HEK293 (cell line): ENCODE measurements around the gene CACNG4.

Experiments used
- CTCF ChIA-PET: fragments of 350-600 bp; formaldehyde crosslinking; extraction: SDS; loops from one replicate; lab custom pipeline; 2021; ENCODE audit warnings: antibody characterized with exemption; lab: Yijun Ruan, JAX
- POLR2A ChIA-PET: fragments of 300-600 bp; formaldehyde crosslinking; extraction: SDS; loops from one replicate; lab custom pipeline; 2020; ENCODE audit warnings: antibody characterized with exemption, inconsistent platforms; lab: Yijun Ruan, JAX
- H3K27ac ChIP-seq: fragments of 200-500 bp; sonication (Bioruptor generic); 2 replicates; pipeline ENCODE4 v1.5.1; 2014; ENCODE audit warnings: low read depth, low read length, control low read depth, inconsistent platforms; ENCODE audit errors: extremely low read depth
- H3K36me3 ChIP-seq, 2 experiments: fragments of 200-500 bp in 1 of 2; sonication (Bioruptor generic) in 1 of 2; 1 replicate in 1 of 2; 2 replicates in 1 of 2; pipeline ENCODE4 v1.5.1; 2014 to 2017; ENCODE audit warnings: inconsistent platforms in 2 of 2, low read length in 2 of 2; ENCODE audit not compliant: control insufficient read depth in 2 of 2, insufficient read depth in 1 of 2
- H3K4me1 ChIP-seq: fragments of 200-500 bp; sonication (Bioruptor generic); 2 replicates; pipeline ENCODE4 v1.5.1; 2014; ENCODE audit warnings: mild to moderate bottlenecking, low read length, inconsistent platforms; ENCODE audit not compliant: control insufficient read depth, insufficient read depth
- H3K4me3 ChIP-seq: 2 replicates; pipeline ENCODE4 v1.5.1; 2011; ENCODE audit warnings: low read depth, mild to moderate bottlenecking, control low read depth, low read length, moderate library complexity
- H3K9me3 ChIP-seq: fragments of 200-500 bp; sonication (Bioruptor generic); 2 replicates; pipeline ENCODE4 v1.5.1; 2014; ENCODE audit warnings: low read depth, low read length, inconsistent platforms; ENCODE audit not compliant: control insufficient read depth, insufficient read depth
- ATF2 ChIP-seq: fragments of 450-650 bp; formaldehyde crosslinking; IDR thresholded peaks from 2 replicates; pipeline ENCODE4 v1.5.1; 2016; ENCODE audit warnings: missing biosample characterization, missing genetic modification characterization, low read depth
- EGR2 ChIP-seq: fragments of 450-650 bp; formaldehyde crosslinking; IDR thresholded peaks from 2 replicates; pipeline ENCODE4 v1.5.1; 2016; ENCODE audit warnings: low read depth, missing biosample characterization, missing genetic modification characterization
- KLF16 ChIP-seq: fragments of 450-650 bp; formaldehyde crosslinking; IDR thresholded peaks from 2 replicates; pipeline ENCODE4 v1.5.1; 2017; ENCODE audit warnings: missing biosample characterization, missing genetic modification characterization
- MEIS1 ChIP-seq: sonication (generic); formaldehyde crosslinking; IDR thresholded peaks from 2 replicates; pipeline ENCODE4 v1.8.1; 2022; ENCODE audit warnings: missing genetic modification reagents, mild to moderate bottlenecking, borderline replicate concordance
- MYNN ChIP-seq: fragments of 450-650 bp; formaldehyde crosslinking; IDR thresholded peaks from 2 replicates; pipeline ENCODE4 v1.5.1; 2016; ENCODE audit warnings: missing biosample characterization, missing genetic modification characterization, borderline replicate concordance
- OVOL3 ChIP-seq: fragments of 450-650 bp; formaldehyde crosslinking; IDR thresholded peaks from 2 replicates; pipeline ENCODE4 v1.5.1; 2016; ENCODE audit warnings: missing biosample characterization, missing genetic modification characterization
- REPIN1 ChIP-seq: fragments of 450-650 bp; formaldehyde crosslinking; IDR thresholded peaks from 2 replicates; pipeline ENCODE4 v1.5.1; 2017; ENCODE audit warnings: missing biosample characterization, missing genetic modification characterization, low read depth
- SALL2 ChIP-seq: fragments of 450-650 bp; formaldehyde crosslinking; IDR thresholded peaks from 2 replicates; pipeline ENCODE4 v1.5.0; 2017; ENCODE audit warnings: missing biosample characterization, mild to moderate bottlenecking, missing genetic modification characterization, borderline replicate concordance
- SETDB1 ChIP-seq: IDR thresholded peaks from one replicate; pipeline ENCODE4 v1.6.1; 2017; ENCODE audit warnings: mild to moderate bottlenecking, low read length, moderate library complexity, mixed read lengths; ENCODE audit not compliant: insufficient read length
- SP2 ChIP-seq: fragments of 450-650 bp; formaldehyde crosslinking; IDR thresholded peaks from 2 replicates; pipeline ENCODE4 v1.5.1; 2016; ENCODE audit warnings: missing biosample characterization, missing genetic modification characterization
- ZNF174 ChIP-seq: fragments of 450-650 bp; formaldehyde crosslinking; IDR thresholded peaks from 2 replicates; pipeline ENCODE4 v1.5.0; 2017; ENCODE audit warnings: missing biosample characterization, mild to moderate bottlenecking, missing genetic modification characterization
- ZNF175 ChIP-seq: fragments of 450-650 bp; formaldehyde crosslinking; IDR thresholded peaks from 2 replicates; pipeline ENCODE4 v1.5.1; 2016; ENCODE audit warnings: missing biosample characterization, missing genetic modification characterization
- ZNF211 ChIP-seq: fragments of 450-650 bp; formaldehyde crosslinking; IDR thresholded peaks from 2 replicates; pipeline ENCODE4 v1.5.1; 2016; ENCODE audit warnings: low read depth, missing biosample characterization, missing genetic modification characterization
- ZNF416 ChIP-seq: fragments of 450-650 bp; formaldehyde crosslinking; IDR thresholded peaks from 2 replicates; pipeline ENCODE4 v1.5.1; 2016; ENCODE audit warnings: missing biosample characterization, missing genetic modification characterization
- ZNF544 ChIP-seq: fragments of 450-650 bp; formaldehyde crosslinking; IDR thresholded peaks from 2 replicates; pipeline ENCODE4 v1.5.0; 2017; ENCODE audit warnings: missing biosample characterization, missing genetic modification characterization
- ZNF629 ChIP-seq: fragments of 450-650 bp; formaldehyde crosslinking; IDR thresholded peaks from 2 replicates; pipeline ENCODE4 v1.5.1; 2017; ENCODE audit warnings: missing biosample characterization, missing genetic modification characterization
- ZNF654 ChIP-seq: fragments of 450-650 bp; formaldehyde crosslinking; IDR thresholded peaks from 2 replicates; pipeline ENCODE4 v1.5.1; 2016; ENCODE audit warnings: low read depth, missing biosample characterization, missing genetic modification characterization
- ZNF664 ChIP-seq: fragments of 450-650 bp; formaldehyde crosslinking; IDR thresholded peaks from 2 replicates; pipeline ENCODE4 v1.5.1; 2016; ENCODE audit warnings: missing biosample characterization, missing genetic modification characterization
- ZNF692 ChIP-seq: fragments of 450-650 bp; formaldehyde crosslinking; IDR thresholded peaks from 2 replicates; pipeline ENCODE4 v1.5.1; 2016; ENCODE audit warnings: missing biosample characterization, missing genetic modification characterization
- ZNF785 ChIP-seq: fragments of 450-650 bp; formaldehyde crosslinking; IDR thresholded peaks from 2 replicates; pipeline ENCODE4 v1.5.1; 2016; ENCODE audit warnings: missing biosample characterization, missing genetic modification characterization
- ZNF792 ChIP-seq: fragments of 450-650 bp; formaldehyde crosslinking; IDR thresholded peaks from 2 replicates; pipeline ENCODE4 v1.5.1; 2016; ENCODE audit warnings: missing biosample characterization, missing genetic modification characterization
- TF ChIP-seq, protein P1 (sequence below): fragments of 450-650 bp; formaldehyde crosslinking; optimal IDR thresholded peaks from 2 replicates; pipeline ENCODE3; 2016; ENCODE audit warnings: missing biosample characterization, mild to moderate bottlenecking, missing genetic modification characterization
- TF ChIP-seq, protein P2 (sequence below): fragments of 450-650 bp; formaldehyde crosslinking; IDR thresholded peaks from 2 replicates; pipeline ENCODE4; 2016; ENCODE audit warnings: missing biosample characterization, missing genetic modification characterization
- TF ChIP-seq, protein P3 (sequence below): fragments of 450-650 bp; formaldehyde crosslinking; IDR thresholded peaks from 2 replicates; pipeline ENCODE4 v1.5.1; 2017; ENCODE audit warnings: missing biosample characterization, missing genetic modification characterization
- TF ChIP-seq, protein P4 (sequence below): fragments of 450-650 bp; formaldehyde crosslinking; conservative IDR thresholded peaks from 2 replicates; pipeline ENCODE4 v1.5.1; 2016; ENCODE audit warnings: low read depth, missing biosample characterization, missing genetic modification characterization

CACNG4 gene

DNA sequence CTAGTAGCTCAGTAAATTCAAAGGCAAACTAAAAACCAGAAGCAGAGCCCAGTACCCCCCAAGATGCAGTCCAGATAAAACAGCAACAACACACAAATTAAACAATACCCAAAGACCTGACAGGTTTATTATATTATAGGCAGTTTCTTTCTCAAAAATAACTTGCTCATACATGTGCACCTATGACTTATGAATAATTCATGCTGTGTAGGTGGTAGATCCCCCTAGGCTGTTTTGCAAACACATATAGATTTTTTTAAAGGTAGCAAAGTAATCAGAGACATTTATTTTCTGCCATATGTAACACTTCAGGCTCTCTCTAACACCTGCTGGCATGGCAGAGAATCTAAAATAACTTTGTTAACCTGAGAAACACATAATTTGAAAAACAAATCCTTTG lies 107.1 kb downstream of the CACNG4 start:
- Histone ChIP-seq H3K9me3 (no peaks in the 10 kb centered on the region), H3K4me3 (no peak overlapping the region), H3K36me3 (peaks cover 3 to 21% of the 10 kb centered on the region in 2 experiments; a peak in 2 of 3 replicates), H3K27ac (no peak overlapping the region), H3K4me1 (no peaks in the 10 kb centered on the region)
- ChIA-PET CTCF (no interaction called here), POLR2A (no interaction called here)
- no peak for TF ChIP-seq ZNF785 (tag by site-specific recombination)
- no peak for TF ChIP-seq ZNF544 (tag by site-specific recombination)
- TF ChIP-seq ZNF654 (tag by site-specific recombination), result no peak
- no peak for TF ChIP-seq ZNF416 (tag by site-specific recombination)
- no peak for TF ChIP-seq SP2 (tag by site-specific recombination)
- TF ChIP-seq, protein P1, sequence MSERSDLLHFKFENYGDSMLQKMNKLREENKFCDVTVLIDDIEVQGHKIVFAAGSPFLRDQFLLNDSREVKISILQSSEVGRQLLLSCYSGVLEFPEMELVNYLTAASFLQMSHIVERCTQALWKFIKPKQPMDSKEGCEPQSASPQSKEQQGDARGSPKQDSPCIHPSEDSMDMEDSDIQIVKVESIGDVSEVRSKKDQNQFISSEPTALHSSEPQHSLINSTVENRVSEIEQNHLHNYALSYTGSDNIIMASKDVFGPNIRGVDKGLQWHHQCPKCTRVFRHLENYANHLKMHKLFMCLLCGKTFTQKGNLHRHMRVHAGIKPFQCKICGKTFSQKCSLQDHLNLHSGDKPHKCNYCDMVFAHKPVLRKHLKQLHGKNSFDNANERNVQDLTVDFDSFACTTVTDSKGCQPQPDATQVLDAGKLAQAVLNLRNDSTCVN (tag by site-specific recombination), result no peak
- no peak for TF ChIP-seq ZNF175
- no peak for TF ChIP-seq ZNF692
- no peak for TF ChIP-seq MEIS1
- TF ChIP-seq REPIN1 (tag by site-specific recombination), result no peak
- no peak for TF ChIP-seq EGR2 (tag by site-specific recombination)
- TF ChIP-seq, protein P2, sequence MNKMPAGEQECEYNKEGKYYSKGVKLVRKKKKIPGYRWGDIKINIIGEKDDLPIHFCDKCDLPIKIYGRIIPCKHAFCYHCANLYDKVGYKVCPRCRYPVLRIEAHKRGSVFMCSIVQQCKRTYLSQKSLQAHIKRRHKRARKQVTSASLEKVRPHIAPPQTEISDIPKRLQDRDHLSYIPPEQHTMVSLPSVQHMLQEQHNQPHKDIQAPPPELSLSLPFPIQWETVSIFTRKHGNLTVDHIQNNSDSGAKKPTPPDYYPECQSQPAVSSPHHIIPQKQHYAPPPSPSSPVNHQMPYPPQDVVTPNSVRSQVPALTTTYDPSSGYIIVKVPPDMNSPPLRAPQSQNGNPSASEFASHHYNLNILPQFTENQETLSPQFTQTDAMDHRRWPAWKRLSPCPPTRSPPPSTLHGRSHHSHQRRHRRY (tag by site-specific recombination), result no peak
- no peak for TF ChIP-seq ZNF664 (tag by site-specific recombination)
- TF ChIP-seq OVOL3 (tag by site-specific recombination), result no peak

DNA sequence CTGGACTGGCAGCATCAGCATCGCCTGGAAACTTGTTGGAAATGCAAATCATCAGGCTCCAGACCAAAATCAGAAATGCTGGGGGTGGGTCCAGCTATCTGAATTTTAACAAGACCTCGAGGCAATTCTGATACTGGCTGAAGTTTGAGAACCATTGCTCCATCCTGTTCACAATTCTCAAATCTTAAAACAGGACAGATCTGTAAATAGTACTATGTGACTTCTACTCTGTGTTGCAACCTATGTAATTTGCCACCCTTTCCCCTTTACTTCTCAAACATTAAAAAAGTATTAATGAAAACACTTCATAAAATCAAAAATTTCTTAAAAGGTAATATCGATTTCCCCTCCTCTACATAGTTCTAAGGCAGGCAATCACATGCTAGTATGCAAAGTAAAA lies 108.4 kb downstream of the CACNG4 start:
- Histone ChIP-seq H3K4me1 (no peaks in the 10 kb centered on the region), H3K4me3 (no peak overlapping the region), H3K27ac (no peak overlapping the region), H3K9me3 (no peaks in the 10 kb centered on the region), H3K36me3 (peaks cover 5 to 21% of the 10 kb centered on the region in 2 experiments; a peak in 2 of 3 replicates)
- ChIA-PET POLR2A (no interaction called here), CTCF (interaction anchor here (0.6 kb wide), 1 partner anchor 343 kb away, joined by 5 read pairs; no protein-coding TSS in a partner anchor)
- TF ChIP-seq ZNF654 (tag by site-specific recombination) (no peak), ZNF792 (tag by site-specific recombination) (no peak), MYNN (tag by site-specific recombination) (no peak), ZNF211 (no peak), EGR2 (tag by site-specific recombination) (no peak), ATF2 (tag by site-specific recombination) (no peak), SALL2 (tag by site-specific recombination) (no peak), SETDB1 (no peak), ZNF629 (tag by site-specific recombination) (no peak), ZNF174 (no peak), KLF16 (tag by site-specific recombination) (no peak)
- TF ChIP-seq, protein P3, sequence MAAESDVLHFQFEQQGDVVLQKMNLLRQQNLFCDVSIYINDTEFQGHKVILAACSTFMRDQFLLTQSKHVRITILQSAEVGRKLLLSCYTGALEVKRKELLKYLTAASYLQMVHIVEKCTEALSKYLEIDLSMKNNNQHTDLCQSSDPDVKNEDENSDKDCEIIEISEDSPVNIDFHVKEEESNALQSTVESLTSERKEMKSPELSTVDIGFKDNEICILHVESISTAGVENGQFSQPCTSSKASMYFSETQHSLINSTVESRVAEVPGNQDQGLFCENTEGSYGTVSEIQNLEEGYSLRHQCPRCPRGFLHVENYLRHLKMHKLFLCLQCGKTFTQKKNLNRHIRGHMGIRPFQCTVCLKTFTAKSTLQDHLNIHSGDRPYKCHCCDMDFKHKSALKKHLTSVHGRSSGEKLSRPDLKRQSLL (tag by site-specific recombination), result no peak
- TF ChIP-seq, protein P4, sequence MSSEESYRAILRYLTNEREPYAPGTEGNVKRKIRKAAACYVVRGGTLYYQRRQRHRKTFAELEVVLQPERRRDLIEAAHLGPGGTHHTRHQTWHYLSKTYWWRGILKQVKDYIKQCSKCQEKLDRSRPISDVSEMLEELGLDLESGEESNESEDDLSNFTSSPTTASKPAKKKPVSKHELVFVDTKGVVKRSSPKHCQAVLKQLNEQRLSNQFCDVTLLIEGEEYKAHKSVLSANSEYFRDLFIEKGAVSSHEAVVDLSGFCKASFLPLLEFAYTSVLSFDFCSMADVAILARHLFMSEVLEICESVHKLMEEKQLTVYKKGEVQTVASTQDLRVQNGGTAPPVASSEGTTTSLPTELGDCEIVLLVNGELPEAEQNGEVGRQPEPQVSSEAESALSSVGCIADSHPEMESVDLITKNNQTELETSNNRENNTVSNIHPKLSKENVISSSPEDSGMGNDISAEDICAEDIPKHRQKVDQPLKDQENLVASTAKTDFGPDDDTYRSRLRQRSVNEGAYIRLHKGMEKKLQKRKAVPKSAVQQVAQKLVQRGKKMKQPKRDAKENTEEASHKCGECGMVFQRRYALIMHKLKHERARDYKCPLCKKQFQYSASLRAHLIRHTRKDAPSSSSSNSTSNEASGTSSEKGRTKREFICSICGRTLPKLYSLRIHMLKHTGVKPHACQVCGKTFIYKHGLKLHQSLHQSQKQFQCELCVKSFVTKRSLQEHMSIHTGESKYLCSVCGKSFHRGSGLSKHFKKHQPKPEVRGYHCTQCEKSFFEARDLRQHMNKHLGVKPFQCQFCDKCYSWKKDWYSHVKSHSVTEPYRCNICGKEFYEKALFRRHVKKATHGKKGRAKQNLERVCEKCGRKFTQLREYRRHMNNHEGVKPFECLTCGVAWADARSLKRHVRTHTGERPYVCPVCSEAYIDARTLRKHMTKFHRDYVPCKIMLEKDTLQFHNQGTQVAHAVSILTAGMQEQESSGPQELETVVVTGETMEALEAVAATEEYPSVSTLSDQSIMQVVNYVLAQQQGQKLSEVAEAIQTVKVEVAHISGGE (tag by site-specific recombination), result no peak
